Measurements from ENCODE around the gene MOCOS. TPM values are rescaled to one million over a fixed set of nuclear protein-coding genes. Genes with fewer than 3 reads are reported as not detected.

The MOCOS gene
- total RNA-seq, 1 donor from 2014 or later = 0.33 TPM

GRCh38 chr18:36189486-36189885, 2.2 kb downstream of the MOCOS start:
- no peaks in the 10 kb centered on the region for H3K36me3 ChIP-seq
- H3K4me3 ChIP-seq = no peak overlapping the region
- DNase-seq = no peak
- intact Hi-C loops (cut with micrococcal nuclease) = no loop called here
- no peak overlapping the region for H3K27ac ChIP-seq (replicated peaks)
- H3K27me3 ChIP-seq (ENCODE audit: low read depth) = peaks cover 15% of the 10 kb centered on the region
- H3K4me1 ChIP-seq = peaks cover 18% of the 10 kb centered on the region
- TF ChIP-seq CTCF (IDR thresholded peaks at IDR 0.05; ENCODE audit: borderline replicate concordance) = no peak
- H3K9me3 ChIP-seq (replicated peaks) = no peaks in the 10 kb centered on the region

GRCh38 chr18:36191286-36191685, 4.0 kb downstream of the MOCOS start:
- no peak for TF ChIP-seq CTCF (IDR thresholded peaks at IDR 0.05; ENCODE audit: borderline replicate concordance)
- Histone ChIP-seq H3K27me3 (ENCODE audit: low read depth) (peaks cover 5% of the 10 kb centered on the region), H3K4me1 (peaks cover 24% of the 10 kb centered on the region), H3K27ac (replicated peaks) (no peak overlapping the region), H3K36me3 (no peaks in the 10 kb centered on the region), H3K4me3 (no peak overlapping the region), H3K9me3 (replicated peaks) (no peaks in the 10 kb centered on the region)
- intact Hi-C loops (cut with micrococcal nuclease) = no loop called here
- no peak for DNase-seq

DNA sequence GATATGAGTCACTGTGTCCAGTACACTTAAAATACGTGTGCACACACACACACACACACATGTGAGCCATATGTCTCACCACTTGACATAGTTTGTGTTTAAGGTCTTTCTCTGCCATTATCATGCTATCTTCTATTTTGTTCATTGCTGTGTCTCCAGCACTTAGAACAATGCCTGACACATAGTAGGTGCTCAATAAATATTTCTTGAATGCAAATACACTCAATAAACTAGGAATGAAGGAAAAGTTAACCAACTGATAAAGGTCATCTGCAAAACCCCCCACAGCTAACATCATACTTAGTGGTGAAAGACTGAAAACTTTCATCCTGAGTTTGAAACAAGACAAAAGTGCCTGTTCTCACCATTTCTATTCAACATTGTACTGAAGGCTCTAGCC, 4.4 kb downstream of the MOCOS start:
- peaks cover under 1% of the 10 kb centered on the region for H3K27me3 ChIP-seq (ENCODE audit: low read depth)
- no peak for TF ChIP-seq CTCF (IDR thresholded peaks at IDR 0.05; ENCODE audit: borderline replicate concordance)
- DNase-seq = no peak
- peaks cover 19% of the 10 kb centered on the region for H3K4me1 ChIP-seq
- no peaks in the 10 kb centered on the region for H3K9me3 ChIP-seq (replicated peaks)
- no peak overlapping the region for H3K27ac ChIP-seq (replicated peaks)
- no peak overlapping the region for H3K4me3 ChIP-seq
- H3K36me3 ChIP-seq = no peaks in the 10 kb centered on the region
- intact Hi-C loops (cut with micrococcal nuclease) = no loop called here

- intact Hi-C loops (cut with micrococcal nuclease) = no loop called here
- Histone ChIP-seq H3K9me3 (replicated peaks) (no peaks in the 10 kb centered on the region), H3K36me3 (no peaks in the 10 kb centered on the region), H3K27me3 (ENCODE audit: low read depth) (no peaks in the 10 kb centered on the region), H3K4me1 (peaks cover 8% of the 10 kb centered on the region), H3K27ac (replicated peaks) (no peak overlapping the region), H3K4me3 (no peak overlapping the region)
- TF ChIP-seq CTCF (IDR thresholded peaks at IDR 0.05; ENCODE audit: borderline replicate concordance) = no peak
- no peak for DNase-seq
Observed at GRCh38 chr18:36194600-36195315, 7.5 kb downstream of the MOCOS start.

DNA sequence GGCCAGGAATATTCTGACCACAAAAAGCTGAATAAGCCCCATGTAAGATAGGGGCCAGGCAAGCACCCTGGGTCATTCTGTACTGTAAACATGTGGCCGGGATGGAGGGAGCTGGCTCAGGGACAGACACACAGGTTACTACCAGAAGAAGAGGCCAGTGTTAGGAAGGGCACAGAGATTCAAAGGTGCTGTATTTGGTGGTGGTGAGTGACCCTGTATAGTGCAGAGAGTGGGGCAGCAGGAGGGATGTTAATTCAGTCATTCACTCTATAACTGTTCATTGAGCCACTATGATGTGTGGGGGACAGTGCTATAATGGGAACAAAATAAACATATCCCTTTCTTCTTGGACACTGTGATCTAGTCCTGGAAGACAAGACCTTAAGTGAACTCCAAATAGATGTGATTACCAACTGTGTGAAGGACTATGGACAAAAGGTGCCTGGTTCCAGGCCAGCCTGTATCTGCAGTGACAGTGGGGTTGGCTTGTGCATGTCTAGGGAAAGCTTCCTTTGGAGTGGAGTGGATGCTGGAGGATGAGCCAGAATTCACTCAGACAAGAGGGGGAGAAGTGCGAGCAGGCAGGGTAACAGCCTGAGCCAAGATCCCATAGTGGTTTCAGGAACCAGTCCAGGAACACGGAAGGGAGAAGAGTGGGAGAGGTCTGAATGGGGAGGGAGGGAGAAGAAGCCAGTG, 8.3 kb downstream of the MOCOS start:
- no peak for DNase-seq
- Histone ChIP-seq H3K27ac (replicated peaks) (no peak overlapping the region), H3K9me3 (replicated peaks) (no peaks in the 10 kb centered on the region), H3K36me3 (no peaks in the 10 kb centered on the region), H3K27me3 (ENCODE audit: low read depth) (no peaks in the 10 kb centered on the region), H3K4me1 (peaks cover 8% of the 10 kb centered on the region), H3K4me3 (no peak overlapping the region)
- no peak for TF ChIP-seq CTCF (IDR thresholded peaks at IDR 0.05; ENCODE audit: borderline replicate concordance)
- intact Hi-C loops (cut with micrococcal nuclease) = no loop called here

All from left ventricle myocardium inferior (tissue), 1 donor.